OCI-LY7 (cell line): Measurements from ENCODE around the gene ISLR.

Experiments used
- CTCF ChIP-seq: fragments of 200-600 bp; sonication (generic); conservative IDR thresholded peaks from 2 replicates; pipeline ENCODE4 v1.5.1; 2014; ENCODE audit warnings: mild to moderate bottlenecking, antibody characterized with exemption, low read length, moderate library complexity, mixed read lengths
- EZH2phosphoT487 ChIP-seq: fragments of 200-600 bp; sonication (generic); IDR thresholded peaks from 2 replicates; pipeline ENCODE4 v1.6.1; 2018; ENCODE audit warnings: low read depth, borderline replicate concordance, mild to moderate bottlenecking, mixed run types, antibody characterized with exemption, low read length, moderate library complexity, mixed read lengths

GRCh38 chr15:74136540-74136813 is 37.0 kb upstream of the ISLR start:
- no peak for TF ChIP-seq CTCF
- TF ChIP-seq EZH2phosphoT487, result no peak
